ENCODE results near the gene ERAL1. TPM values are rescaled to one million over a fixed set of nuclear protein-coding genes. Genes with fewer than 3 reads are reported as not detected.

Gene ERAL1
- total and polyA plus RNA-seq, 2 of the 13 experiments (the other 11 are each of a cell fraction or from before 2014, with no cell fraction given), result 46.9 to 72.2 TPM

DNA sequence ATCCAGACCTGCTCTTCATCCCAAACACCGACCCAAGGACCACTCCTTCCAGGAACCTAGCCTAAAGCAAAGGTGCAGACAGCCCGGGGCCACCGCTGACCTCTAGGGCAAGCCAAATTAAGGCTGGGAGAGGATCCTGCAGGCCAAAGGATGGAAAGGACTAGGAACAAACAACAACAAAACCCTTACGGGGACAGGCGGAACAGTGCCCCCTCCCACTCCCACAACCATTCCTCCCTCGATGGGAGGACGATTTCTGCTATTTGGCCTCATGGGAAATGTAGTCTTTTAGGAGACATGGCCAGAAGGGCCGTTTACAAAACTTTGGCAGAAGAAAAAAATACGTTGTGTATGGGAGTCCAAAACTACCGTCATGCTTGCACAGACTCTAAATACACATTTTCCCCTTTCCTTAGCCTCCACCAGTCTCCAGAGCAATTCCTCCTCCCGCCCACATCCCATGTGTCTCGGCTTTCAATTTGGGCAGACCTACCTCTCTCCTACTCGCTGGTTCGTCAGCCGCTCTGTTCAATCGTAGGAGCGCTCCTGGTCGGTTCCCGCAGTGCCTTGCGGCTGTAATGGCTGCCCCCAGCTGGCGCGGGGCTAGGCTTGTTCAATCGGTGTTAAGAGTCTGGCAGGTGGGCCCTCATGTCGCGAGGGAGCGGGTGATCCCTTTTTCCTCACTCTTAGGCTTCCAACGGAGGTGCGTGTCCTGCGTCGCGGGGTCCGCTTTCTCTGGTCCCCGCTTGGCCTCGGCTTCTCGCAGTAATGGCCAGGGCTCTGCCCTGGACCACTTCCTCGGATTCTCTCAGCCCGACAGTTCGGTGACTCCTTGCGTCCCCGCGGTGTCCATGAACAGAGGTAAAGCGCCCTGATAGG is at the start of gene ERAL1 (continued):
- TF ChIP-seq, protein P1, sequence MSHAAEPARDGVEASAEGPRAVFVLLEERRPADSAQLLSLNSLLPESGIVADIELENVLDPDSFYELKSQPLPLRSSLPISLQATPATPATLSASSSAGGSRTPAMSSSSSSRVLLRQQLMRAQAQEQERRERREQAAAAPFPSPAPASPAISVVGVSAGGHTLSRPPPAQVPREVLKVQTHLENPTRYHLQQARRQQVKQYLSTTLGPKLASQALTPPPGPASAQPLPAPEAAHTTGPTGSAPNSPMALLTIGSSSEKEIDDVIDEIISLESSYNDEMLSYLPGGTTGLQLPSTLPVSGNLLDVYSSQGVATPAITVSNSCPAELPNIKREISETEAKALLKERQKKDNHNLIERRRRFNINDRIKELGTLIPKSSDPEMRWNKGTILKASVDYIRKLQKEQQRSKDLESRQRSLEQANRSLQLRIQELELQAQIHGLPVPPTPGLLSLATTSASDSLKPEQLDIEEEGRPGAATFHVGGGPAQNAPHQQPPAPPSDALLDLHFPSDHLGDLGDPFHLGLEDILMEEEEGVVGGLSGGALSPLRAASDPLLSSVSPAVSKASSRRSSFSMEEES (CRISPR knock-in tag; IDR thresholded peaks at IDR 0.05), result 0 out of 2 replicates have a peak, but pooled peaks have one; percentile 37
- no peak for TF ChIP-seq BRCA1 (CRISPR knock-in tag; IDR thresholded peaks at IDR 0.05)
- no peak for TF ChIP-seq NFE2L2 (IDR thresholded peaks at IDR 0.05; ENCODE audit: low read length)
- no peak for TF ChIP-seq ZNF790 (CRISPR knock-in tag; IDR thresholded peaks at IDR 0.05; ENCODE audit: borderline replicate concordance)
- TF ChIP-seq NFYB (CRISPR knock-in tag; IDR thresholded peaks at IDR 0.05), result peak; percentile 83
- TF ChIP-seq, protein P2, sequence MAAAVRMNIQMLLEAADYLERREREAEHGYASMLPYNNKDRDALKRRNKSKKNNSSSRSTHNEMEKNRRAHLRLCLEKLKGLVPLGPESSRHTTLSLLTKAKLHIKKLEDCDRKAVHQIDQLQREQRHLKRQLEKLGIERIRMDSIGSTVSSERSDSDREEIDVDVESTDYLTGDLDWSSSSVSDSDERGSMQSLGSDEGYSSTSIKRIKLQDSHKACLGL (CRISPR knock-in tag; IDR thresholded peaks at IDR 0.05), result peak; percentile 57
- TF ChIP-seq IRF2 (CRISPR knock-in tag; IDR thresholded peaks at IDR 0.05), result peak; percentile 60; the same call in 1 of the 2 replicates
- TF ChIP-seq GATAD2A (CRISPR knock-in tag; IDR thresholded peaks at IDR 0.05), result no peak
- no peak for TF ChIP-seq SRF (IDR thresholded peaks at IDR 0.05; ENCODE audit: low read depth, low read length)
- peak; percentile 94 for TF ChIP-seq ZNF143 (CRISPR knock-in tag; IDR thresholded peaks at IDR 0.05)
- peak; percentile 77 for TF ChIP-seq HDAC1 (CRISPR knock-in tag; IDR thresholded peaks at IDR 0.05)
- peak; percentile 33; the same call in 1 of the 2 replicates for TF ChIP-seq FOSL2 (CRISPR knock-in tag; IDR thresholded peaks at IDR 0.05)
- TF ChIP-seq SP5 (CRISPR knock-in tag; IDR thresholded peaks at IDR 0.05; ENCODE audit: borderline replicate concordance, low read depth), result peak; percentile 48; the same call in 1 of the 2 replicates
- TF ChIP-seq, protein P3, sequence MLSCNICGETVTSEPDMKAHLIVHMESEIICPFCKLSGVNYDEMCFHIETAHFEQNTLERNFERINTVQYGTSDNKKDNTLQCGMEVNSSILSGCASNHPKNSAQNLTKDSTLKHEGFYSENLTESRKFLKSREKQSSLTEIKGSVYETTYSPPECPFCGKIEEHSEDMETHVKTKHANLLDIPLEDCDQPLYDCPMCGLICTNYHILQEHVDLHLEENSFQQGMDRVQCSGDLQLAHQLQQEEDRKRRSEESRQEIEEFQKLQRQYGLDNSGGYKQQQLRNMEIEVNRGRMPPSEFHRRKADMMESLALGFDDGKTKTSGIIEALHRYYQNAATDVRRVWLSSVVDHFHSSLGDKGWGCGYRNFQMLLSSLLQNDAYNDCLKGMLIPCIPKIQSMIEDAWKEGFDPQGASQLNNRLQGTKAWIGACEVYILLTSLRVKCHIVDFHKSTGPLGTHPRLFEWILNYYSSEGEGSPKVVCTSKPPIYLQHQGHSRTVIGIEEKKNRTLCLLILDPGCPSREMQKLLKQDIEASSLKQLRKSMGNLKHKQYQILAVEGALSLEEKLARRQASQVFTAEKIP (CRISPR knock-in tag; IDR thresholded peaks at IDR 0.05; ENCODE audit: borderline replicate concordance), result no peak
- TF ChIP-seq, protein P4, sequence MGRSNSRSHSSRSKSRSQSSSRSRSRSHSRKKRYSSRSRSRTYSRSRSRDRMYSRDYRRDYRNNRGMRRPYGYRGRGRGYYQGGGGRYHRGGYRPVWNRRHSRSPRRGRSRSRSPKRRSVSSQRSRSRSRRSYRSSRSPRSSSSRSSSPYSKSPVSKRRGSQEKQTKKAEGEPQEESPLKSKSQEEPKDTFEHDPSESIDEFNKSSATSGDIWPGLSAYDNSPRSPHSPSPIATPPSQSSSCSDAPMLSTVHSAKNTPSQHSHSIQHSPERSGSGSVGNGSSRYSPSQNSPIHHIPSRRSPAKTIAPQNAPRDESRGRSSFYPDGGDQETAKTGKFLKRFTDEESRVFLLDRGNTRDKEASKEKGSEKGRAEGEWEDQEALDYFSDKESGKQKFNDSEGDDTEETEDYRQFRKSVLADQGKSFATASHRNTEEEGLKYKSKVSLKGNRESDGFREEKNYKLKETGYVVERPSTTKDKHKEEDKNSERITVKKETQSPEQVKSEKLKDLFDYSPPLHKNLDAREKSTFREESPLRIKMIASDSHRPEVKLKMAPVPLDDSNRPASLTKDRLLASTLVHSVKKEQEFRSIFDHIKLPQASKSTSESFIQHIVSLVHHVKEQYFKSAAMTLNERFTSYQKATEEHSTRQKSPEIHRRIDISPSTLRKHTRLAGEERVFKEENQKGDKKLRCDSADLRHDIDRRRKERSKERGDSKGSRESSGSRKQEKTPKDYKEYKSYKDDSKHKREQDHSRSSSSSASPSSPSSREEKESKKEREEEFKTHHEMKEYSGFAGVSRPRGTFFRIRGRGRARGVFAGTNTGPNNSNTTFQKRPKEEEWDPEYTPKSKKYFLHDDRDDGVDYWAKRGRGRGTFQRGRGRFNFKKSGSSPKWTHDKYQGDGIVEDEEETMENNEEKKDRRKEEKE (IDR thresholded peaks at IDR 0.05), result no peak
- no peak for TF ChIP-seq CAMTA2 (CRISPR knock-in tag; IDR thresholded peaks at IDR 0.05; ENCODE audit: borderline replicate concordance)
- TF ChIP-seq ZFP36L2 (CRISPR knock-in tag; IDR thresholded peaks at IDR 0.05), result no peak
- no peak for TF ChIP-seq ATRX (CRISPR knock-in tag; IDR thresholded peaks at IDR 0.05; ENCODE audit: borderline replicate concordance)
- peak; percentile 94 for TF ChIP-seq TAF1 (CRISPR knock-in tag; IDR thresholded peaks at IDR 0.05)
- peak; percentile 49; the same call in 1 of the 2 replicates for TF ChIP-seq BORCS8-MEF2B (CRISPR knock-in tag; IDR thresholded peaks at IDR 0.05)
- no peak for TF ChIP-seq ZNF775 (CRISPR knock-in tag; IDR thresholded peaks at IDR 0.05; ENCODE audit: borderline replicate concordance)
- no peak for TF ChIP-seq ZNF431 (CRISPR knock-in tag; IDR thresholded peaks at IDR 0.05; ENCODE audit: borderline replicate concordance, low read depth)
- TF ChIP-seq ZNF34 (CRISPR knock-in tag; IDR thresholded peaks at IDR 0.05; ENCODE audit: borderline replicate concordance), result no peak
- TF ChIP-seq ISL2 (CRISPR knock-in tag; IDR thresholded peaks at IDR 0.05), result no peak; the same call in 1 of the 2 replicates
- TF ChIP-seq ZNF251 (CRISPR knock-in tag; IDR thresholded peaks at IDR 0.05), result no peak

Measured in HepG2 (cell line).